K562 (cell line): ENCODE data around the gene TUBG2. TPM values are rescaled to one million over a fixed set of nuclear protein-coding genes. Genes with fewer than 3 reads are reported as not detected.

Experiments used
- CBX3 ChIP-seq, 2 experiments: IDR thresholded peaks; 1 replicate in 1 of 2; 2 replicates in 1 of 2; pipeline ENCODE4 v1.6.1; 2012; ENCODE audit warnings: inconsistent platforms in 2 of 2, low read length in 2 of 2, borderline replicate concordance in 1 of 2, control low read depth in 1 of 2
- CHD1 ChIP-seq: fragments of 200-600 bp; sonication (generic); IDR thresholded peaks from one replicate; pipeline ENCODE4 v1.6.1; 2012; ENCODE audit warnings: mild to moderate bottlenecking, moderate library complexity, low read length, inconsistent platforms
- ETV6 ChIP-seq, 3 experiments: fragments of 150-350 bp in 1 of 3; sonication (generic) in 1 of 3; formaldehyde crosslinking in 1 of 3; IDR thresholded peaks; 2 replicates each; pipeline versions ENCODE4 v1.6.1 to v1.8.0; 2014 to 2022; ENCODE audit warnings: borderline replicate concordance in 2 of 3, low read depth in 2 of 3, antibody characterized with exemption in 1 of 3, low read length in 1 of 3, mild to moderate bottlenecking in 1 of 3, missing genetic modification reagents in 1 of 3
- GTF2F1 ChIP-seq: IDR thresholded peaks from 2 replicates; pipeline ENCODE4 v1.6.1; 2011; ENCODE audit warnings: low read depth, low read length, improper control_type of control experiment
- HDAC1 ChIP-seq, 2 experiments: fragments of 450-650 bp; IDR thresholded peaks; 2 replicates each; pipeline ENCODE4 v1.6.1; 2016 to 2017; ENCODE audit warnings: inconsistent platforms in 1 of 2, mild to moderate bottlenecking in 1 of 2, moderate library complexity in 1 of 2
- KDM1A ChIP-seq, 2 experiments: fragments of 450-650 bp; IDR thresholded peaks; 2 replicates each; pipeline ENCODE4 v1.6.1; 2016; ENCODE audit warnings: mild to moderate bottlenecking in 2 of 2
- MTA2 ChIP-seq: fragments of 450-650 bp; IDR thresholded peaks from 2 replicates; pipeline ENCODE4 v1.6.1; 2016; ENCODE audit warnings: low read depth
- NCOA2 ChIP-seq, 2 experiments: fragments of 450-650 bp; IDR thresholded peaks; 2 replicates each; pipeline ENCODE4 v1.6.1; 2018; ENCODE audit warnings: mild to moderate bottlenecking in 2 of 2, moderate library complexity in 1 of 2; ENCODE audit not compliant: partially characterized antibody in 2 of 2
- NFE2L1 ChIP-seq: fragments of 450-650 bp; IDR thresholded peaks from 2 replicates; pipeline ENCODE4 v1.6.1; 2016; ENCODE audit warnings: missing genetic modification characterization, low read depth, mild to moderate bottlenecking, missing compliant biosample characterization, moderate library complexity, borderline replicate concordance
- RBFOX2 ChIP-seq: fragments of 200-400 bp; formaldehyde crosslinking; IDR thresholded peaks from 2 replicates; pipeline ENCODE4 v1.6.1; 2017; ENCODE audit warnings: low read depth, mild to moderate bottlenecking, low read length, moderate library complexity
- RCOR1 ChIP-seq, 2 experiments: IDR thresholded peaks; 2 replicates each; pipeline ENCODE4 v1.6.1; 2012; ENCODE audit warnings: low read depth in 2 of 2, low read length in 2 of 2, borderline replicate concordance in 1 of 2, improper control_type of control experiment in 1 of 2
- STAT5A ChIP-seq: IDR thresholded peaks from 2 replicates; pipeline ENCODE4 v1.6.1; 2012; ENCODE audit warnings: low read length, inconsistent platforms, borderline replicate concordance
- TRIM28 ChIP-seq: fragments of 450-650 bp; IDR thresholded peaks from 2 replicates; pipeline ENCODE4 v1.6.1; 2017
- ZFP91 ChIP-seq: sonication (generic); formaldehyde crosslinking; IDR thresholded peaks from 2 replicates; pipeline ENCODE4 v1.8.0; 2022; ENCODE audit warnings: mild to moderate bottlenecking, missing genetic modification reagents
- ZNF764 ChIP-seq: fragments of 250-450 bp; sonication (Bioruptor Pico); IDR thresholded peaks from 2 replicates; pipeline ENCODE4 v1.4.0; 2020; ENCODE audit warnings: low read depth, mild to moderate bottlenecking, moderate library complexity
- polyA plus RNA-seq, 8 experiments: library from polyadenylated mRNA; depleted of rRNA in 4 of 8; stranded (reverse) in 5 of 8; unstranded in 3 of 8; fragments of >200 nt; fragmentation: Nextera tagmentation in 2 of 8; fragmentation: Illumina TruSeq in 1 of 8; extraction: Ambion mirVana in 2 of 8; extraction: Trizol in 1 of 8; gene quantifications; 2 replicates each; pipeline versions ENCODE4 v1.2.1 to v1.2.3, GENCODE V29; 2011 to 2014; ENCODE audit warnings: inconsistent platforms in 1 of 8, missing spikeins in 1 of 8
- total RNA-seq, 7 experiments: library from RNA; depleted of rRNA in 6 of 7; stranded (reverse); fragments of >200 nt in 6 of 7; fragmentation: Illumina TruSeq in 2 of 7; extraction: Trizol in 2 of 7; gene quantifications; 2 replicates each; pipeline versions ENCODE4 v1.2.1 to v1.2.3, GENCODE V29; 2011 to 2021; ENCODE audit warnings: low replicate concordance in 1 of 7
- TF ChIP-seq, protein P1 (sequence below): fragments of 450-650 bp; formaldehyde crosslinking; IDR thresholded peaks from 2 replicates; pipeline ENCODE4 v1.4.0; 2020; ENCODE audit warnings: mild to moderate bottlenecking, moderate library complexity
- TF ChIP-seq, protein P2 (sequence below): IDR thresholded peaks from 2 replicates; pipeline ENCODE4 v1.6.1; 2012; ENCODE audit warnings: low read depth, low read length, improper control_type of control experiment, borderline replicate concordance
- TF ChIP-seq, protein P3 (sequence below): fragments of 450-650 bp; IDR thresholded peaks from 2 replicates; pipeline ENCODE4 v1.6.1; 2018; ENCODE audit warnings: mild to moderate bottlenecking, low read depth; ENCODE audit not compliant: partially characterized antibody

Gene TUBG2
- total and polyA plus RNA-seq, 9 of the 15 experiments (the other 6 are each of a cell fraction or from before 2014, with no cell fraction given): 0.09 to 0.80 (median 0.24) TPM; not detected in 2

DNA sequence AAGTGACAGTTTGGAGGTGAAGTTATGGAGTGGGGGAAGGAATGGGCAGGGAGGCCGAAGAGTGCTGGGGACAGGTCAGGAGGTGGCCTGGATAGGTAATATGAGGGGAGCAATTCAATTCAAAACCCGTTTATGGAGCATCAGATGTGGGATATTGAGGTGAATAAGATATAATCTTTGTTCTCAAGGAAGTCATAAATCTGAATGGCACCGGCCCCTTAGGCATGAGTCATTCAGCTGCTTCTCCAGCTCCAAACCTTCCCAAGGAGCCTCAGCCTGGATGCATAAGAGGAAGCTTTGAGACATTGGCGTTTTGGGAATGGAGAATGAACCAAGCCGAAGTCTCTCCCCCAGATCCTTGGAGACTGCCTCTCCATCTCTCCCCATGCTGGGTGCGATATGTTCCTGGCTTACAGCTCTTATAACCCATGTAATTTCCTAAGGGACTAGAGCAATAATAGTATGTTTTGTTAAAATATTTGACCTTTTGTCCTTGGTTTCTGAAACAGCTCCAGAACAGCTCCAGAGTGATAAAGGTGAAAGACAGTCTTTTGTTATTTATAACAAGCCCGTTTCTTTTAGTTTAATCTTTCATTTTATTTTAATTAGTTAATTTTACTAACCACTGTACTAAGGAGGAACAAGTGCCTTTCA is 1.7 kb downstream of the TUBG2 start (continued):
- TF ChIP-seq ETV6 (IDR thresholded peaks at IDR 0.05; ENCODE audit: borderline replicate concordance in 1 of 2, low read depth in 2 of 2, low read length in 1 of 2) (peak in 1 of 2 experiments; percentile 25; a peak in 1 of 4 replicates), ETV6 (CRISPR knock-in tag; IDR thresholded peaks at IDR 0.05; ENCODE audit: borderline replicate concordance) (no peak), MTA2 (no peak), NCOA2 (IDR thresholded peaks at IDR 0.05; ENCODE audit: partially characterized antibody in 2 of 2) (no peak), STAT5A (no peak), HDAC1 (IDR thresholded peaks at IDR 0.05) (peak in 1 of 2 experiments; percentile 43; a peak in 1 of 4 replicates), RCOR1 (IDR thresholded peaks at IDR 0.05; ENCODE audit: borderline replicate concordance in 1 of 2, low read depth in 2 of 2, low read length in 2 of 2) (peak in 1 of 2 experiments; percentile 18; a peak in 1 of 4 replicates), GTF2F1 (no peak), TRIM28 (peak; percentile 53; the same call in 1 of the 2 replicates), ZNF764 (no peak), CHD1 (no peak), NFE2L1 (tag) (no peak), CBX3 (IDR thresholded peaks at IDR 0.05; ENCODE audit: borderline replicate concordance in 1 of 2, low read length in 2 of 2) (no peak), RBFOX2 (no peak), ZFP91 (CRISPR knock-in tag) (no peak), KDM1A (IDR thresholded peaks at IDR 0.05) (peak in 1 of 2 experiments; percentile 43; a peak in 1 of 4 replicates)
- TF ChIP-seq, protein P1, sequence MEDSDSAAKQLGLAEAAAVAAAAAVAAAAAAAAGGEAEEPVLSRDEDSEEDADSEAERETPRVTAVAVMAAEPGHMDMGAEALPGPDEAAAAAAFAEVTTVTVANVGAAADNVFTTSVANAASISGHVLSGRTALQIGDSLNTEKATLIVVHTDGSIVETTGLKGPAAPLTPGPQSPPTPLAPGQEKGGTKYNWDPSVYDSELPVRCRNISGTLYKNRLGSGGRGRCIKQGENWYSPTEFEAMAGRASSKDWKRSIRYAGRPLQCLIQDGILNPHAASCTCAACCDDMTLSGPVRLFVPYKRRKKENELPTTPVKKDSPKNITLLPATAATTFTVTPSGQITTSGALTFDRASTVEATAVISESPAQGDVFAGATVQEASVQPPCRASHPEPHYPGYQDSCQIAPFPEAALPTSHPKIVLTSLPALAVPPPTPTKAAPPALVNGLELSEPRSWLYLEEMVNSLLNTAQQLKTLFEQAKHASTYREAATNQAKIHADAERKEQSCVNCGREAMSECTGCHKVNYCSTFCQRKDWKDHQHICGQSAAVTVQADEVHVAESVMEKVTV (CRISPR knock-in tag): no peak
- TF ChIP-seq, protein P2, sequence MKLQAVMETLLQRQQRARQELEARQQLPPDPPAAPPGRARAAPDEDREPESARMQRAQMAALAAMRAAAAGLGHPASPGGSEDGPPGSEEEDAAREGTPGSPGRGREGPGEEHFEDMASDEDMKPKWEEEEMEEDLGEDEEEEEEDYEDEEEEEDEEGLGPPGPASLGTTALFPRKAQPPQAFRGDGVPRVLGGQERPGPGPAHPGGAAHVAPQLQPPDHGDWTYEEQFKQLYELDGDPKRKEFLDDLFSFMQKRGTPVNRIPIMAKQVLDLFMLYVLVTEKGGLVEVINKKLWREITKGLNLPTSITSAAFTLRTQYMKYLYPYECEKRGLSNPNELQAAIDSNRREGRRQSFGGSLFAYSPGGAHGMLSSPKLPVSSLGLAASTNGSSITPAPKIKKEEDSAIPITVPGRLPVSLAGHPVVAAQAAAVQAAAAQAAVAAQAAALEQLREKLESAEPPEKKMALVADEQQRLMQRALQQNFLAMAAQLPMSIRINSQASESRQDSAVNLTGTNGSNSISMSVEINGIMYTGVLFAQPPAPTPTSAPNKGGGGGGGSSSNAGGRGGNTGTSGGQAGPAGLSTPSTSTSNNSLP: no peak
- TF ChIP-seq, protein P3, sequence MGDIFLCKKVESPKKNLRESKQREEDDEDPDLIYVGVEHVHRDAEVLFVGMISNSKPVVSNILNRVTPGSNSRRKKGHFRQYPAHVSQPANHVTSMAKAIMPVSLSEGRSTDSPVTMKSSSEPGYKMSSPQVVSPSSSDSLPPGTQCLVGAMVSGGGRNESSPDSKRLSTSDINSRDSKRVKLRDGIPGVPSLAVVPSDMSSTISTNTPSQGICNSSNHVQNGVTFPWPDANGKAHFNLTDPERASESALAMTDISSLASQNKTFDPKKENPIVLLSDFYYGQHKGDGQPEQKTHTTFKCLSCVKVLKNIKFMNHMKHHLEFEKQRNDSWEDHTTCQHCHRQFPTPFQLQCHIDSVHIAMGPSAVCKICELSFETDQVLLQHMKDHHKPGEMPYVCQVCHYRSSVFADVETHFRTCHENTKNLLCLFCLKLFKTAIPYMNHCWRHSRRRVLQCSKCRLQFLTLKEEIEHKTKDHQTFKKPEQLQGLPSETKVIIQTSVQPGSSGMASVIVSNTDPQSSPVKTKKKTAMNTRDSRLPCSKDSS: no peak
